ENCODE data around the gene FAM83G.

GRCh38 chr17:19017401-19017800 lies 12.8 kb upstream of the FAM83G start:
- TF ChIP-seq JUN (IDR thresholded peaks at IDR 0.05; ENCODE audit: borderline replicate concordance, insufficient read depth, insufficient read length, low read depth) (no peak), CTCF (IDR thresholded peaks at IDR 0.05; ENCODE audit: extremely low read depth in 1 of 2, insufficient read depth in 1 of 2, low read depth in 1 of 2, low read length in 2 of 2) (no peak), POLR2A (IDR thresholded peaks at IDR 0.05; ENCODE audit: low read depth, low read length) (no peak)

Measured in endothelial cell of umbilical vein (primary cell).